HG02943 (cell line): ENCODE results near the gene C2orf74.
"Not testable (repeated sequence)": the region's sequence is repeated elsewhere in the genome, so short reads cannot be mapped to it uniquely, and the experiment has no call there.

Source experiments
- ATAC-seq: cut with Tn5 transposase; IDR thresholded peaks from one replicate; pipeline ENCODE4 v1.9.1; 2021; ENCODE audit warnings: mild to moderate bottlenecking, low read depth, moderate library complexity; ENCODE audit not compliant: unreplicated experiment

Gene C2orf74

GRCh38 chr2:61161888-61162287, at the start of gene C2orf74:
Gene C2orf74, plus strand, starts transcription at chr2:61162188. Its CDS starts 327 bp downstream, at chr2:61162515.
- no peak for ATAC-seq

GRCh38 chr2:61114147-61114546, 47.8 kb upstream of the C2orf74 start:
- ATAC-seq, result no peak

- ATAC-seq, result no peak
Measured at GRCh38 chr2:61116302-61116701, 45.7 kb upstream of the C2orf74 start.

- ATAC-seq, result no peak
Measured at GRCh38 chr2:61117534-61117933, 44.5 kb upstream of the C2orf74 start.

- no peak for ATAC-seq
Measured at GRCh38 chr2:61125123-61125710, 36.8 kb upstream of the C2orf74 start.

- ATAC-seq, result no peak
Measured at GRCh38 chr2:61125798-61126197, 36.2 kb upstream of the C2orf74 start.

- ATAC-seq, result not testable (repeated sequence)
Measured at GRCh38 chr2:61128122-61128521, 33.9 kb upstream of the C2orf74 start.

- no peak for ATAC-seq
Measured at GRCh38 chr2:61134141-61134540, 27.8 kb upstream of the C2orf74 start.

- no peak for ATAC-seq
Measured at GRCh38 chr2:61135510-61135909, 26.5 kb upstream of the C2orf74 start.

- no peak for ATAC-seq
Measured at GRCh38 chr2:61138859-61139258, 23.1 kb upstream of the C2orf74 start.

- ATAC-seq, result no peak
Measured at GRCh38 chr2:61141151-61141550, 20.8 kb upstream of the C2orf74 start.

GRCh38 chr2:61144697-61145268, 17.2 kb upstream of the C2orf74 start:
- ATAC-seq, result peak; percentile 82

GRCh38 chr2:61145990-61146389, 16.0 kb upstream of the C2orf74 start:
- no peak for ATAC-seq

GRCh38 chr2:61148091-61148490, 13.9 kb upstream of the C2orf74 start:
- not testable (repeated sequence) for ATAC-seq

- ATAC-seq, result no peak
Measured at GRCh38 chr2:61149074-61149473, 12.9 kb upstream of the C2orf74 start.

- ATAC-seq, result no peak
Measured at GRCh38 chr2:61151436-61151835, 10.6 kb upstream of the C2orf74 start.

- no peak for ATAC-seq
Measured at GRCh38 chr2:61157371-61158003, 4.5 kb upstream of the C2orf74 start.

GRCh38 chr2:61158356-61158955, 3.5 kb upstream of the C2orf74 start:
- ATAC-seq, result no peak

GRCh38 chr2:61162721-61163120, 733 bp downstream of the C2orf74 start:
- ATAC-seq, result no peak

- not testable (repeated sequence) for ATAC-seq
Measured at GRCh38 chr2:61165082-61165481, 3.1 kb downstream of the C2orf74 start.

- no peak for ATAC-seq
Measured at GRCh38 chr2:61165946-61166345, 4.0 kb downstream of the C2orf74 start.

GRCh38 chr2:61167579-61167978, 5.6 kb downstream of the C2orf74 start:
- no peak for ATAC-seq
